IPS-11a (cell line): ENCODE results near the gene TRAPPC3.

Experiments
- H3K4me3 ChIP-seq: one replicate; pipeline ENCODE4 v1.5.1; 2013; ENCODE audit warnings: low read depth, low read length, control low read depth

TRAPPC3 gene

DNA sequence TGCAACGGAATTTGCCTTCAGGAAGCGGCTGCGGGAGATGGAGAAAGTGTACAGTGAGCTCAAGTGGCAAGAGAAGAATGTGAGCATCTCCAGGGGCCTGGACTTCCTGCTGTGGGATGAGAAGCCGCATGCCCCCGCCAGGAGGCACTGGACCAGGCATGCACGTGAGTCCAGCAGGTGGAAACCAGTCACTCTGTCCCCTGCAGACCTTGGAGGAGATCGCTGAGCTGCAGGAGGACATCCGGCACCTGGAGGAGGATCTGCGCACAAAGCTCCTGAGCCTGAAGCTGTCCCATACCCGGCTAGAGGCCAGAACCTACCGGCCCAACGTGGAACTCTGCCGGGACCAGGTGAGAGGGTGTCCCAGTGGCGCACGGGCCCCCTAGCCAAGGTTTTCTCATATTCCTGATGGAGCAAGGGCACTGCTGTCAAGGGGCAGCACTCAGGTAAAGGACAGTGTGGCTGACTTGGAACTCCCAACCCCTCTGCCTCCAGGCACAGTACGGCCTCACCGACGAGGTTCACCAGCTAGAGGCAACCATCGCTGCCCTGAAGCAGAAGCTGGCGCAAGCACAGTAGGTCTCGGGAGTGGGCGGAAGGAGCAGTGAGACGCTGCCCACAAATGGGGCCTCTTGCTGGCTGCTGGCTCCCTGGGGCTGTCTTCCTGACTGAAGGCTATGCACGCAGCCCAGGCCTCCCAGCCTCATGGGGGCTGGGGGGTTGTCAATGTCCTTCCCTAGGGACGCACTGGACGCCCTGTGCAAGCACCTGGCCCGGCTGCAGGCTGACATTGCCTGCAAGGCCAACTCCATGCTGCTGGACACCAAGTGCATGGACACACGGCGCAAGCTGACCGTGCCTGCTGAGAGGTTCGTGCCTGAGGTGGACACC lies 61.8 kb downstream of the TRAPPC3 start:
- H3K4me3 ChIP-seq: no peak overlapping the region
